Colonic mucosa (tissue), 4 donors: Measurements from ENCODE around the gene OLFM1. TPM values are rescaled to one million over a fixed set of nuclear protein-coding genes. Genes with fewer than 3 reads are reported as not detected.

Source experiments
- DNase-seq: peaks from one replicate; pipeline ENCODE4 v3.0.0-alpha.2; 2020
- H3K27ac ChIP-seq: fragments of 200-600 bp; one replicate; pipeline ENCODE4 v1.8.0; 2021
- H3K27me3 ChIP-seq: fragments of 200-600 bp; one replicate; pipeline ENCODE4 v1.8.0; 2021
- H3K36me3 ChIP-seq: fragments of 200-600 bp; one replicate; pipeline ENCODE4 v1.8.0; 2021
- H3K4me1 ChIP-seq: fragments of 200-600 bp; one replicate; pipeline ENCODE4 v1.8.0; 2021; ENCODE audit warnings: mild to moderate bottlenecking
- H3K4me3 ChIP-seq: fragments of 200-600 bp; one replicate; pipeline ENCODE4 v1.8.0; 2021
- H3K9ac ChIP-seq, 2 donors: one replicate each; pipeline ENCODE4 v1.7.0; 2013; ENCODE audit warnings: control low read depth in 2 of 2, low read depth in 2 of 2, low read length in 2 of 2
- H3K9me3 ChIP-seq: fragments of 200-600 bp; one replicate; pipeline ENCODE4 v1.8.0; 2021
- CTCF ChIP-seq: fragments of 200-600 bp; IDR thresholded peaks from one replicate; pipeline ENCODE4 v1.8.0; 2022; ENCODE audit warnings: antibody characterized with exemption, mild to moderate bottlenecking
- intact Hi-C: fragments of 100-400 bp; cut with DNase I; formaldehyde crosslinking; loops from one replicate; pipeline ENCODE4 v1.14.1; 2022
- total RNA-seq, 2 donors: library from RNA; stranded (reverse); fragmentation: NEBNext Ultra II Directional in 1 of 2; extraction: Animal tissue kit (Norgen Biotek cat#: 25700) in 1 of 2; gene quantifications; one replicate each; pipeline ENCODE4 v1.2.1, GENCODE V29; 2021
- donor health status: healthy.
- donor health status: DM: no; HTN: no; CAD: no.
- donor health status: DM: no; HTN: no; CAD: no.

Gene OLFM1
- total RNA-seq, 2 donors from 2014 or later, result 3.8 to 8.9 TPM

GRCh38 chr9:135090547-135090946, 3.1 kb downstream of the OLFM1 start:
- H3K36me3 ChIP-seq, result no peaks in the 10 kb centered on the region
- no peak overlapping the region for H3K9ac ChIP-seq
- no peak for DNase-seq
- H3K4me1 ChIP-seq, result peaks cover 11% of the 10 kb centered on the region
- TF ChIP-seq CTCF, result no peak
- H3K9me3 ChIP-seq, result no peaks in the 10 kb centered on the region
- intact Hi-C loops, result no loop called here
- no peak overlapping the region for H3K4me3 ChIP-seq
- peaks cover 20% of the 10 kb centered on the region for H3K27me3 ChIP-seq
- H3K27ac ChIP-seq, result no peak overlapping the region

DNA sequence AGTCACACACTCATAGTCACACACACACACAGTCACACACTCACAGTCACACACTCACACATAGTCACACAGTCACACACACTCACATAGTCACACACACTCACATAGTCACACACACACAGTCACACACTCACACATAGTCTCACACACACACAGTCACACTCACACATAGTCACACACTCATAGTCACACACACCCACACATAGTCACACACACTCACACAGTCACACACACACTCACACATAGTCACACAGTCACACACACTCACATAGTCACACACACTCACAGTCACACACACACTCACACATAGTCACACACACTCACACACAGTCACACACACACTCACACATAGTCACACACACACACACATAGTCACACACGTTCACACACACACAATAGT, 4.1 kb downstream of the OLFM1 start:
- no peak for DNase-seq
- intact Hi-C loops, result no loop called here
- TF ChIP-seq CTCF, result no peak
- H3K9ac ChIP-seq, result no peak overlapping the region
- H3K9me3 ChIP-seq, result no peaks in the 10 kb centered on the region
- H3K27me3 ChIP-seq, result peaks cover 20% of the 10 kb centered on the region
- no peaks in the 10 kb centered on the region for H3K36me3 ChIP-seq
- peaks cover 5% of the 10 kb centered on the region for H3K4me1 ChIP-seq
- no peak overlapping the region for H3K27ac ChIP-seq
- H3K4me3 ChIP-seq, result no peak overlapping the region

- DNase-seq, result no peak
- Histone ChIP-seq H3K36me3 (no peaks in the 10 kb centered on the region), H3K27ac (no peak overlapping the region), H3K4me3 (no peak overlapping the region), H3K4me1 (no peaks in the 10 kb centered on the region), H3K27me3 (peaks cover 12% of the 10 kb centered on the region), H3K9me3 (no peaks in the 10 kb centered on the region), H3K9ac (no peak overlapping the region)
- intact Hi-C loops, result no loop called here
- no peak for TF ChIP-seq CTCF
Observed at GRCh38 chr9:135093111-135093510, 5.6 kb downstream of the OLFM1 start.

- no peak overlapping the region for H3K27ac ChIP-seq
- intact Hi-C loops, result no loop called here
- H3K4me1 ChIP-seq, result no peaks in the 10 kb centered on the region
- no peak for TF ChIP-seq CTCF
- no peaks in the 10 kb centered on the region for H3K9me3 ChIP-seq
- no peak overlapping the region for H3K4me3 ChIP-seq
- H3K36me3 ChIP-seq, result no peaks in the 10 kb centered on the region
- no peak for DNase-seq
- H3K27me3 ChIP-seq, result peaks cover 3% of the 10 kb centered on the region
- H3K9ac ChIP-seq, result no peak overlapping the region
Observed at GRCh38 chr9:135093911-135094584, 6.6 kb downstream of the OLFM1 start.

GRCh38 chr9:135095470-135096407, 8.3 kb downstream of the OLFM1 start:
- no peaks in the 10 kb centered on the region for H3K36me3 ChIP-seq

More at GRCh38 chr9:135095470-135096407, 8.3 kb downstream of the OLFM1 start:
- intact Hi-C loops, result no loop called here
- Histone ChIP-seq H3K4me1 (no peaks in the 10 kb centered on the region), H3K27ac (no peak overlapping the region), H3K9ac (no peak overlapping the region), H3K27me3 (no peaks in the 10 kb centered on the region), H3K9me3 (no peaks in the 10 kb centered on the region), H3K4me3 (no peak overlapping the region)
- DNase-seq, result no peak
- TF ChIP-seq CTCF, result no peak
